Motor neuron (in vitro differentiated cells): ENCODE measurements around the gene C1orf21. TPM values are rescaled to one million over a fixed set of nuclear protein-coding genes. Genes with fewer than 3 reads are reported as not detected.

Experiments used
- ATAC-seq, 8 experiments: fragments of 200-7000 bp; cut with Tn5 transposase; replicated peaks in 6 of 8; 2 replicates each; pipeline ENCODE4 v1.8.0; 2021; ENCODE audit warnings: mild to moderate bottlenecking in 8 of 8, moderate library complexity in 8 of 8
- H3K27ac ChIP-seq, 2 donors: fragments of 250-450 bp; sonication (Bioruptor Pico); 2 replicates each; pipeline ENCODE4 v1.9.0; 2021; ENCODE audit warnings: antibody characterized with exemption in 2 of 2, mild to moderate bottlenecking in 2 of 2, moderate library complexity in 1 of 2
- H3K4me1 ChIP-seq, 2 donors: fragments of 250-450 bp; sonication (Bioruptor Pico); replicated peaks in 1 of 2; 2 replicates each; pipeline ENCODE4 v1.6.1; 2021; ENCODE audit warnings: antibody characterized with exemption in 2 of 2, mild to moderate bottlenecking in 2 of 2, moderate library complexity in 1 of 2
- H3K4me3 ChIP-seq, 5 donors: fragments of 250-450 bp; sonication (Bioruptor Pico); 2 replicates each; pipeline ENCODE4 v1.9.0; 2021; ENCODE audit warnings: antibody characterized with exemption in 5 of 5, mild to moderate bottlenecking in 5 of 5, moderate library complexity in 4 of 5
- WGBS, 10 experiments: fragments of 450-650 bp; shearing (Covaris generic); methylation state at CpG; one replicate each; pipeline ENCODE4 v1.0.0; 2022; 5-methylcytosine and 5-hydroxymethylcytosine counted together
- in situ Hi-C, 9 experiments: fragments of 400-800 bp; cut with MboI; loops; one replicate each; pipeline ENCODE4 v1.15.0; 2021; ENCODE audit warnings: low sequenced_read_pairs in 9 of 9, low pct_unique_long_range_greater_than_20kb in 2 of 9; ENCODE audit not compliant: unreplicated experiment in 9 of 9
- total RNA-seq, 8 experiments: library from RNA; unstranded; fragments of 300-600 nt; gene quantifications; 2 replicates each; pipeline versions ENCODE4 v1.2.3 to v1.2.4, GENCODE V29; 2022

C1orf21 gene
- total RNA-seq, 8 experiments from 2014 or later: 0.49 to 43.9 (median 17.9) TPM

DNA sequence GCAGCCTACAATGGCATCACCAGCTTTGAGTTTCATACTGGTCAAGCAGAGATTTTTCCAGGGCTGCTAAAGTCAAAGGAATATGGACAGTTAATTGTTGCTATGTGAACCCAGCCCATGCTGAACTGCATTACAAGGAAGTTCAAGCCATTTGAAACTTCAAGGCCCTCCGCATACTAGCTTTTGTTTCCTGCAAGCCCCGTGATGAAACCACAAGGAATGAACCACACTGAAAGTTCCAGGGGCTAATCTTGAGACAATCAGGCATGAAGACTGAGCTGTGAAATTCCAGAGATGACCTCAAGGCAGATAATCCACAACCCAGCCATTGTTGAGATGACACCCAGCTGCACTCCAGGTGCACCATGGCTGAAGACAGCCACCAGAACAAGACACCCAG is 180.8 kb downstream of the C1orf21 start:
- no peak overlapping the region for H3K27ac ChIP-seq
- in situ Hi-C loops: loop anchor here in 1 of 9 experiments (25.0 kb wide), 1 partner anchor 480 kb away; no protein-coding TSS in a partner anchor
- WGBS, 10 experiments: 20 to 100% (median 80%) methylated on average over 1 to 2 of the region's 2 CpGs; no CpG with 5 or more reads in 3 of the 10 experiments
- no peak overlapping the region for H3K4me3 ChIP-seq
- peak in 3 of 8 experiments; percentile 59 to 83 (median 81) for ATAC-seq
- no peaks in the 10 kb centered on the region for H3K4me1 ChIP-seq

DNA sequence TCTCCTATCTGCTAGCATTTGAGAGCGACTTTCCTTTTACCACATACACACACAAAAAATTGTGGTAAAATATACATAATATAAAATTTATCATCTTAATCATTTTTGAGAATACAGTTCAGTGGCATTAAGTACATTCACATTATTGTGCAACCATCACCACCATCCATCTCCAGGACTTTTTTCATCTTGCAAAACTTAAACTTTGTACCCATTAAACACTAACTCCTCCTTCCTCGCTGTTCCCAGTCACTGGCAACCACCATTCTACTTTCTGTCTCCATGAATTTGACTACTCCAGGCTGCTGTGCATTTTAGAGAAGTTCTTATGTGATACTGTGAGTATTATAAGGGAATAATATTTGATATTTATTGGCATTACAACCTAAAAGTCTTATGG is 181.3 kb downstream of the C1orf21 start:
- no peak for ATAC-seq
- Histone ChIP-seq H3K4me1 (no peaks in the 10 kb centered on the region), H3K27ac (no peak overlapping the region), H3K4me3 (no peak overlapping the region)
- 86 to 100% (median 92%) methylated on average over 1 to 2 of the region's 2 CpGs; no CpG with 5 or more reads in 3 of the 10 experiments for WGBS, 10 experiments
- in situ Hi-C loops: loop anchor here in 1 of 9 experiments (25.0 kb wide), 1 partner anchor 481 kb away; no protein-coding TSS in a partner anchor

DNA sequence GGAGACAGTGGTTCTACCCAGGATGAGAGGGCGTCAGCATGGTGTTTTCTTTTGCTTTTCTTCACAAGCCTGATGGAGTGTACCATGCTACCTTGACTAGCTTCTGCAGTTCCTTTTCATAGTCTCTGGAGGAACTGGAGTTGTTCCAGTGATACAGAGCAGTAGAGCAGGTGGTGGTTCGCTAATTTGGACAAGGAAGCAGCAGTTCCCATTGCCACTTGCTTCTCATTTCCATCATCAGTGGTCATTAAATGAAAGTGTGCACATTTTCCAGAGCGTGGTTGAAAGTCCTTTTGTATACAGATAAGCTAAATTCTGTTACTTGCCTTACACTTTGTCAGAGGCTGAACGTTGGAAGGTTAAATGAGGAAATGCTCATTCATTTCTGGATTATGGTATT is 182.3 kb downstream of the C1orf21 start:
- Histone ChIP-seq H3K27ac (no peak overlapping the region), H3K4me3 (no peak overlapping the region), H3K4me1 (no peaks in the 10 kb centered on the region)
- no peak for ATAC-seq
- in situ Hi-C loops: loop anchor here in 1 of 9 experiments (25.0 kb wide), 1 partner anchor 482 kb away; no protein-coding TSS in a partner anchor
- WGBS, 10 experiments: 11 to 100% (median 93%) methylated on average over 1 to 4 of the region's 4 CpGs; no CpG with 5 or more reads in 1 of the 10 experiments

DNA sequence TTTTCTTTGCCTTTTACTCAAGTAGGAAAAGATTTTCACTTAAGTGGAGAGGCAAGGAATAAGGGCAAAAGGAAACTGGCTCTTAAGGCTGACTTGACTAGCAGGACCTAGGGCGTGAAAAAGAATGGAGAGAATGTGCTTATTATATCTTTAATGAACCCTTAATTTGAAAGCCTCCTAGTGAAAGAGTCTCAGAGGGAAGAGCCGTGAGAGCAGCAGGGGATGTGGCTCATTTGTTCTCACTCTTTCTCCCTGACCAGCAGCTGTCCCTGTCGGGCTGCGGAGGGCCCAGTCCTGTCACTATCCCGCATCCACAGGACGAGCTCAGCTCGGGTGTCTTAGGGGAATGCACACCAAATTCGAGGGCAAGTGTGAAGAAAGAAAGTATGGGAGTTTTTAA is 187.8 kb downstream of the C1orf21 start:
- peaks cover 6 to 20% of the 10 kb centered on the region in 2 donors for H3K4me1 ChIP-seq
- peak in 5 of 8 experiments; percentile 64 to 81 (median 76) for ATAC-seq
- no peak overlapping the region for H3K4me3 ChIP-seq
- 11 to 77% (median 26%) methylated on average over 1 to 8 of the region's 8 CpGs; no CpG with 5 or more reads in 3 of the 10 experiments for WGBS, 10 experiments
- H3K27ac ChIP-seq: no peak overlapping the region
- in situ Hi-C loops: loop anchor here in 1 of 9 experiments (25.0 kb wide), 1 partner anchor 487 kb away; no protein-coding TSS in a partner anchor

DNA sequence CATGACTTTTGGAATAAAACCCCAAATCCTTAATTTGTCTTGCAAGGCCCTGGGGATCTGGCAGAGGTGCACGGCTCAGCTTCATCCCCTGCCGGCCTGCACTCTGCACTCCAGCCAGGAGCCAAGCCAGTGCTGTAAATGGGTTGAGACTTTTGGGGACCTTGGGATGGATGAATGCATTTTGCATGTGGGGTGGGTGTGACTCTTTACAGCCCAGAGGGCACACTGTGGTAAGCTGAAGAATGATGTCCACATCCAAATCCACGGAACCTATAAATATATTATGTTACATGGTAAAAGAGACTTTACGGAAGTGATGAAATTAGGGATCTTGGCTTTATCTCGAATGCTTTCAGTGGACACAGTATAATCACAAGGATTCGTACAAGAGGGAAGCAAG is 190.0 kb downstream of the C1orf21 start:
- H3K4me1 ChIP-seq: peaks cover 6 to 20% of the 10 kb centered on the region in 2 donors
- no peak overlapping the region for H3K27ac ChIP-seq
- in situ Hi-C loops: no loop called here
- 19 to 100% (median 93%) methylated on average over 1 to 6 of the region's 6 CpGs; no CpG with 5 or more reads in 1 of the 10 experiments for WGBS, 10 experiments
- ATAC-seq: peak in 3 of 8 experiments; percentile 26 to 66 (median 39)
- H3K4me3 ChIP-seq: no peak overlapping the region

DNA sequence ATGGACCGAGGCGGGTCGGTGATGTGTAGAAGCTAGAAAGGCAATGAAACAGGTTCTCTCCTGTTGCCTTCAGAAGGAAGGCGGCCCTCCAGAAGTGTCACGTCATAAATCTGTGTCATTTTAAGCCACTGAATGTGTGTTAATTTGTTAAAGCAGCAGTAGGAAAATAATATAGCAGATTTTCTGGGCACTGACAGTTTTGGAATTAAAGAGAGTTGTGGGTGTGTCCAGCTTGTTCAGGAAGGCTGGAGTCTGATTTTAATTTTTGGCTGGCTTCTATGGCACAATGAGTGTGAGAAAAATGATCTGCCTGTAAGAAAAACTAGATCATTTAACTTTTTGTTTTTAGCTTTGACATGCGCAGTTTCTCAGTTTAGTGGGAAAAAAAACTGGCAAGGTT is 190.5 kb downstream of the C1orf21 start:
- in situ Hi-C loops: no loop called here
- 18 to 100% (median 88%) methylated on average over 1 to 6 of the region's 6 CpGs for WGBS, 10 experiments
- Histone ChIP-seq H3K27ac (no peak overlapping the region), H3K4me1 (peaks cover 6 to 20% of the 10 kb centered on the region in 2 donors), H3K4me3 (no peak overlapping the region)
- ATAC-seq: peak in 3 of 8 experiments; percentile 14 to 63 (median 62)

DNA sequence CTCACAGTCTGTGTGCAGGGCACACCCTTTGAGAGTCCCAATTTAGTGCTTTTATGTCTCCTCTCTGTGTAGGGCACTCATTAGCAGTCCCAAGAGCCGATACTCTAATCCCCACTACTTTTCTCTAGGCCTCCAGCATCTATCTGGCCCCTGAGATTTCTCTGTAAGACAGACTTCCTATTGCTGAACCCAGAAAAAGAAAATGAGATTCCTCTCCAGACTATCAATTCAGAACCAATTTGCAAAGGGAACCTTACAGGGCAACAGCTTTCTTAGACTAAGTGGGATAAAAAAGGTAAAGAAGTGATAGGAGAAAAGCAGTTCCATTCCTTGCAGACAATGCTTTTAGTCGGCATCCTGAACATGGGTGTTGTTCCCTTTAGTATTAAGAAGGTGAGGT is 195.6 kb downstream of the C1orf21 start:
- WGBS, 10 experiments: 0 to 100% (median 96%) methylated on average over 1 to 2 of the region's 2 CpGs; no CpG with 5 or more reads in 2 of the 10 experiments
- no peak for ATAC-seq
- H3K4me1 ChIP-seq: peaks cover 0 to under 1% of the 10 kb centered on the region in 2 donors
- H3K4me3 ChIP-seq: no peak overlapping the region
- in situ Hi-C loops: no loop called here
- no peak overlapping the region for H3K27ac ChIP-seq

DNA sequence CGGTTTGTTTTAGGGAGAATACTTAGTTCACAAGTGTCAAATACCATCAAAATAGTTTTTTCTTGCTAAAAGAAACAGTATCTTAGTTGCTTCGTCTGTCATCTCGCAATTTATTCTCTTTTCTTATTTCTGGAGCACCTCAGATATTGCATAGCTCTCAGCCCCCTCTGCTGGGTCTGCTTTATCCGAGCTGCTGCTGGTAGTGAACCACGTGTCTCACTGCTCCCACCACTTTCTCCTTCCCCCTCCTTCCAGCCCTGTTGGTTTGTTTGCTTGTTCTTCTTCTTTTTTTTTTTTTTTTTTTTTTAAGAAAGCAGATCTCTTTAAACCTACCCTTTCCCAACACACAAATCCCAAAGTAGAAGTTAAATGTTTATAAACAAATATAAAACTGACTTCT is 197.0 kb downstream of the C1orf21 start:
- ATAC-seq: peak in 4 of 8 experiments; percentile 43 to 56 (median 52)
- 34 to 95% (median 61%) methylated on average over 3 to 5 of the region's 5 CpGs for WGBS, 10 experiments
- no peak overlapping the region for H3K4me3 ChIP-seq
- H3K4me1 ChIP-seq: no peaks in the 10 kb centered on the region
- in situ Hi-C loops: no loop called here
- H3K27ac ChIP-seq: no peak overlapping the region

DNA sequence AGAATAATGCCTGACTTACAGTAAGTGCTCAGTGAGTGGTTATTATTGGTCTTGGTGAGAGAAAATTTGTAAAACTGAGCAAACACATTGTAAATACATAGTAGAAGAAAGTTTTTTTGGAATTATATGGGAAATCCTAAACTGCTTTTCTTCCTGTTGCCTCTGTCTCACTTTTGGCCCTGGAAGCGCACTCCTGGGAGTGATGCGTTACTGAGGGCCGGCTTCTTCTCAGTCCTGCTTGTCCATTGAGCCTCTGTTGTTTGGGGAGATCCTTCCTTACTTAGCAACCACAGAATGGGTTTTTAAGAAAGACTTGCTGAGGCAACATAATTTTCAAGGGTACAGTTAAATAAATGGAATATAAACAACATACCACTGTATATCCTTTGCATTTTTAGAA is 201.9 kb downstream of the C1orf21 start:
- no peak for ATAC-seq
- in situ Hi-C loops: no loop called here
- 94 to 100% (median 100%) methylated on average over 3 of the region's 3 CpGs; no CpG with 5 or more reads in 3 of the 10 experiments for WGBS, 10 experiments

DNA sequence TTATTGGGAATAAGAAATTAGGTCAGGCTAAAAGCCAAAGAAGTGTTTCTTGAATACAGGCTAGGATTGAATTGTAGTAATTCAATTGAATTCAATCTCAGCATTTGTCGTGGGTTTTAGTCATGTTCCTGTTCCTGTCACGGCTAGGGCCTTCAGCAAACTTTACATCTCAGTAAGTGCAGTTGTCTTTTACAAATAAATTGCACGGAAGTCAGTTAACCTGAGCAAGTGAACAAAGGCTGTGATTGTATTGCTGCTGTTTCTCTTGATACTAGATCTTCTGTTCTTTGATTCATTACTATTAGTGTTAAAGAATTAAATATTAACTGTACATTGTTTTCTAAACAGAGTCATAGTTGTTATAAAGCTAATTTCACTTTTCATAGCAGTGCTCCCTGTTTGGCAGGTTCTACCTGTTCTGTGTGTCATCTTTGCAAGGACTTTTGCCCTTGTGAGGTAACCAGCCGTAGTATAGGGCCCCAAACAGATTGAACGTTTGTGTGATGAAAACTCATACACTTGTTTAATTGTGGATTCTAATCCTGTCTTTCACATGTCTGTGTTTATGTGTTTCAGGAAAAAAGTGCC is 203.4 kb downstream of the C1orf21 start:
- in situ Hi-C loops: no loop called here
- H3K4me1 ChIP-seq: no peaks in the 10 kb centered on the region
- H3K4me3 ChIP-seq: no peak overlapping the region
- ATAC-seq: no peak
- WGBS, 10 experiments: 20 to 100% (median 83%) methylated on average over 1 to 5 of the region's 5 CpGs; no CpG with 5 or more reads in 1 of the 10 experiments
- H3K27ac ChIP-seq: no peak overlapping the region

More for the DNA sequence above, 201.9 kb downstream of the C1orf21 start:
- Histone ChIP-seq H3K4me3 (no peak overlapping the region), H3K4me1 (no peaks in the 10 kb centered on the region), H3K27ac (no peak overlapping the region)

DNA sequence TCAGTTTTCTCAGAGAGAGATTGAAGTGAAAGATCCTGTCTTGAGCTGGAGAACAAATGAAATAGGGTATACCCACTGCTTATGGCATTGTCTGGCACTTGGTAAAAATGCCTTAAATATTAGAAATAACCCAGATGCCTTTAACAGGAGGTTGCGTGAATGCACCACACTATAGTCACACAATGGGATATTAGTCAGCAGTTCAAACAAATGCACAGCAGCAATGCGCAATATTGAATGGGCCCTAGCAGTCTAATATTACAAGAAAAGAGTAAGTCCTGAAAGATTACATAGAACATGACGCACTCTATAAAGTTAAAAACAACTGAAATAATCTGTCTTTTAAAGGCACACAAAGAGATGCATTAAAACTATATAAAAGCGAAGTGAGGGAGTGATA is 206.8 kb downstream of the C1orf21 start:
- 63 to 100% (median 90%) methylated on average over 3 to 4 of the region's 4 CpGs; no CpG with 5 or more reads in 1 of the 10 experiments for WGBS, 10 experiments
- no peak overlapping the region for H3K27ac ChIP-seq
- in situ Hi-C loops: no loop called here
- H3K4me3 ChIP-seq: no peak overlapping the region
- H3K4me1 ChIP-seq: no peaks in the 10 kb centered on the region
- no peak for ATAC-seq

DNA sequence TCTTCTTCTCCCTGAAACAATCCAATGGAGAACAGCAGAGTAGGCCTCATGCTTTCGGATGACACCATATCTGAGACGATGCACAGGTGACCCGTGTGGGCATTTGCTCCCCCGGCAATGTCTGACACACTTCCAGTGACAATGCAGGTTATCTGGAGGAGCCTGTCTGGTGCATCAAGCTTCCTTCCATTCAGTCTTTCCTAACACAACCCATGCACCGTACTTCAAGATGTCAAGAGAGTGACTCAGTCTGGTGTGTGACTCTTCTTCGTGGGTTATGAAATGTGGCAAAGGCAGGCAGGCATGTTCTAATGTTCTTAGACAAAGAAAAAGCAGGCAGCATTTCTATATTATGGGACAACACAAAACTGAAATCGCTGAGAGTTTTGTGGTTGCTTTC is 208.8 kb downstream of the C1orf21 start:
- in situ Hi-C loops: no loop called here
- 80 to 100% (median 97%) methylated on average over 1 to 7 of the region's 7 CpGs; no CpG with 5 or more reads in 3 of the 10 experiments for WGBS, 10 experiments
- no peaks in the 10 kb centered on the region for H3K4me1 ChIP-seq
- no peak overlapping the region for H3K27ac ChIP-seq
- ATAC-seq: peak in 1 of 8 experiments; percentile 67
- H3K4me3 ChIP-seq: no peak overlapping the region

DNA sequence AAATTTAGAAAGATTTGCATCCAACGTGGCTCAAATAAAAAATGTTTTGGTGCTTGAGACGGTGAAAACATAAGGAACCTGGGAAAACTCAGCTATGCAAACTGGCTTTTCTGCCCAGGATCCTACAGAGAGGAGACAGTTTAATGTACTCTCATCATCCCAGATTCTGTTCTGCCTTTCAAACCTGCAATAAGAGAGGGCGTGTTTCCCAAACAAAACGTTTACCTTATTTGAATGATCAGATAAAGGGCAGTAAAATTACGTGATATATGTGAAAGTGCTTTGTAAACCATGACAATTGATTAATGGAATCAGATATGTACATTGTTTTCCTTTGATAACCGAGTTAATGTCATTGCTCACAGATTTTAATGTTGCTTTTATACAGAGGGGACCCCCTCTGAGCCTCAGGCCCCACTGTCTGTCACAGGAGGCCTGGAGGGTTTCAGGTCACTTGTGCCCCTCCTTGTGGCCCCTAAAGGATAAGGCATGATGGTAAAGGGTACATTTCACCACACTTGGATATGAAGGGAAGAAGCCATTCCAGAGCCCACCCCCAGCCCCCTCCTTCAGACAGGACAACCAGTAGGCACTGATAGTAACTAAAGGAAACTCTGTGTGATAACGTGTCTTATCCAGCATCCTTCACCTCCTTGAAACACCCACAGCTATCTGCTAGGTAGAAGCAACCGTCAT is 210.3 kb downstream of the C1orf21 start:
- in situ Hi-C loops: no loop called here
- WGBS, 10 experiments: 77 to 95% (median 85%) methylated on average over 4 to 8 of the region's 8 CpGs
- Histone ChIP-seq H3K27ac (no peak overlapping the region), H3K4me1 (no peaks in the 10 kb centered on the region), H3K4me3 (no peak overlapping the region)
- ATAC-seq: no peak
